ENCODE results near the gene NDUFA11.

Gene NDUFA11

DNA sequence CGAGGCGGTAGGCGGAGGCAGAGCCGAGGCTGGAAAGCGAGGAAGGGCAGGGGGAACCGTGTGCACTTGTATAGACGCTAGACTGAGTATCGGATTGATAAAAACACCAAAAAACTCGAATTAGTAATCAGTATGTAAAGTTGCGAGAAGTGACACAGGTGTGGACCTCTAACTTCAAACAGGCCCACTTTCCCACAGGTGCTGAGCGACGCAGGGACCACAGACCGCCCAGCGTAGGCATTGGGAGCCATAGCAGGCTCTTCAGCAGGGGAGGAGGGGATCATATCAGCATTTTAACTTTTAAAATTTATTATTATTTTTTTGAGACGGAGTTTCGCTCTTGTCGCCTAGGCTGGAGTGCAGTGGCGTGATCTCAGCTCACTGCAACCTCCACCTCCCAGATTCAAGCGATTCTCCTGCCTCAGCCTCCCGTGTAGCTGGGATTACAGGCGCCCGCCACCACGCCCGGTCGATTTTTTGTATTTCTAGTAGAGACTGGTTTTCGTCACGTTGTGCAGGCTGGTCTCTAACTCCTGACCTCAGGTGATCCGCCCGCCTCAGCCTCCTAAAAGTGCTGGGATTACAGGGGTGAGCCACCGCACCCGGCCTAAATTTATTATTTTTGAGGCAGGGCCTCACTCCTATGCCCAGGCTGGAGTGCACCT lies 1.7 kb upstream of the NDUFA11 start:
- Histone ChIP-seq H3K27me3 (ENCODE audit: low read depth, low read length) (no peaks in the 10 kb centered on the region), H3K4me1 (ENCODE audit: control insufficient read depth in 1 of 2, insufficient read depth in 2 of 2, low read length in 2 of 2) (peaks cover 0 to 26% of the 10 kb centered on the region in 2 donors), H3K4me3 (ENCODE audit: low read depth in 1 of 2, low read length in 2 of 2) (peak overlapping the region; percentile 75 to 95), H3K27ac (ENCODE audit: low read length) (peak overlapping the region; percentile 56), H3K9me3 (ENCODE audit: control insufficient read depth in 1 of 2, low read length in 2 of 2) (no peaks in the 10 kb centered on the region), H3K36me3 (ENCODE audit: control insufficient read depth in 1 of 2, insufficient read depth in 2 of 2, low read length in 2 of 2) (peaks cover 0 to 11% of the 10 kb centered on the region in 2 donors)

- peaks cover 0 to 26% of the 10 kb centered on the region in 2 donors for H3K4me1 ChIP-seq (ENCODE audit: control insufficient read depth in 1 of 2, insufficient read depth in 2 of 2, low read length in 2 of 2)
Measured at GRCh38 chr19:5904352-5905113, 943 bp upstream of the NDUFA11 start, which contains the start of gene VMAC. Gene VMAC (plus strand): TSS chr19:5904872. CDS start chr19:5904891, 19 bp downstream.

GRCh38 chr19:5903056-5903623 lies 450 bp downstream of the NDUFA11 start:
- no peaks in the 10 kb centered on the region for H3K27me3 ChIP-seq (ENCODE audit: low read depth, low read length)
- peak overlapping the region; percentile 90 for H3K27ac ChIP-seq (ENCODE audit: low read length)
- no peaks in the 10 kb centered on the region for H3K36me3 ChIP-seq (ENCODE audit: control insufficient read depth in 1 of 2, insufficient read depth in 2 of 2, low read length in 2 of 2)
- peak overlapping the region; percentile 91 to 92 for H3K4me3 ChIP-seq (ENCODE audit: low read depth in 1 of 2, low read length in 2 of 2)
- H3K4me1 ChIP-seq (ENCODE audit: control insufficient read depth in 1 of 2, insufficient read depth in 2 of 2, low read length in 2 of 2), result peaks cover 0 to 26% of the 10 kb centered on the region in 2 donors
- no peaks in the 10 kb centered on the region for H3K9me3 ChIP-seq (ENCODE audit: control insufficient read depth in 1 of 2, low read length in 2 of 2)

More at GRCh38 chr19:5904352-5905113, 943 bp upstream of the NDUFA11 start, which contains the start of gene VMAC:
- no peaks in the 10 kb centered on the region for H3K27me3 ChIP-seq (ENCODE audit: low read depth, low read length)
- H3K36me3 ChIP-seq (ENCODE audit: control insufficient read depth in 1 of 2, insufficient read depth in 2 of 2, low read length in 2 of 2), result peaks cover 0 to 8% of the 10 kb centered on the region in 2 donors
- peak within 1 kb of the TSS; percentile 91 to 95 for H3K4me3 ChIP-seq (ENCODE audit: low read depth in 1 of 2, low read length in 2 of 2)
- peak within 1 kb of the TSS; percentile 90 for H3K27ac ChIP-seq (ENCODE audit: low read length)
- no peaks in the 10 kb centered on the region for H3K9me3 ChIP-seq (ENCODE audit: control insufficient read depth in 1 of 2, low read length in 2 of 2)

DNA sequence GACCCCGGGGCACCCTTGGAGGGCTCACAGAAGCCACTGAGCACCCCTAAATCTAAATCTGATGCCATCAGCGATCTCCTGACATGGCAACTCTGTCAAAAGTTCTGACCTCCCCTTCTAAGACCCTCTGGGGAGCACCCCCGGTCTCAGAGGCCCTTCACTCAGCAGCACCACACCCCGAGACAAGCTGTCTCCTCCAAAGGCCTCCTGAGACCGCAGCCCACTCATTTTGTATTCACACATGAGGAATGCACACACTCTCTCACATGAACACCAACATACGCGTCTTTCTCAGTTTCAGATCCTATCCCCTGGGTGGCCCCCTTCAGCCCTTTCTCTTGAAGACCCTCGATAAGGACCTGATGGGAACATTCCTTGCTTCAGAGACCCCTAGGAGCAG lies 2.6 kb downstream of the NDUFA11 start:
- Histone ChIP-seq H3K27ac (ENCODE audit: low read length) (no peak overlapping the region), H3K4me1 (ENCODE audit: control insufficient read depth in 1 of 2, insufficient read depth in 2 of 2, low read length in 2 of 2) (peaks cover 0 to 17% of the 10 kb centered on the region in 2 donors), H3K4me3 (ENCODE audit: low read depth in 1 of 2, low read length in 2 of 2) (no peak overlapping the region), H3K9me3 (ENCODE audit: control insufficient read depth in 1 of 2, low read length in 2 of 2) (no peaks in the 10 kb centered on the region), H3K27me3 (ENCODE audit: low read depth, low read length) (no peaks in the 10 kb centered on the region), H3K36me3 (ENCODE audit: control insufficient read depth in 1 of 2, insufficient read depth in 2 of 2, low read length in 2 of 2) (peaks cover 0 to 12% of the 10 kb centered on the region in 2 donors)

DNA sequence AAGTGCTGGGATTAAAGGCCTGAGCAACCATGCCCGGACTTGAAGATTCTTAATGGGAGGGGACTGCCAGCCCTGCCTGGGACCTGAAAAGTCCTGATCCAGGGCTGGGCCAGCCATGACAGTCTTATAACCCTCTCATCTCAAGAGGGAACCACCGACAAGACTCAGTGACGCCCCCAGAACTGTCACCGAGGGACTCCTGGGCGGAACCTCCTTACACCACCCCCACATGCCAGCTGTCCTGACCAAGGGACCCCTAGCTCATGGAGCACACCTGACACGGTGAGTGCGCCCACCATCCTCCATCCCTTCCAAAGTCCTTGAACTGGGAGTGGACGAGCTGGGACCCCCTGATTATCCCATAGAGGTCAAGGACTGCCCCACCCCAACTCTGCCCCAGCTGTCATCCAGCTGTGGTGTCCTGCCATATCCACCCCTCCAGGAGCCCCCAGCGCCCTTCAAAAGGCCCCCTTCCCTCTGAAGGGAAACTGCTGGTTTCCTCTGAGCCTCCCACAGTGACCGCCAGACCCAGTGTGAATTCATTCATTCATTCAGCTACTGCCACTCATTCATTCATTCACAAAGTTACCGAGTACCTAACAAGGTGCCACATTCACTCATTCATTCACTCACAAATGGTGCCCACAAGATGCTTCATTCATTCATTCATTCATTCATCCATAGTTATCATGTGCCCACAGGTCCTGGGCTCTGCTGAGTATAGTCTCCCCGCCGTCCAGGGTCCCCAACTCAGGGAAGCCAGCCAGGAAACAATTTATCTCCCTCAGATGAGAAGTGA lies 3.7 kb downstream of the NDUFA11 start:
- peaks cover 9 to 22% of the 10 kb centered on the region in 2 donors for H3K36me3 ChIP-seq (ENCODE audit: control insufficient read depth in 1 of 2, insufficient read depth in 2 of 2, low read length in 2 of 2)
- no peaks in the 10 kb centered on the region for H3K9me3 ChIP-seq (ENCODE audit: control insufficient read depth in 1 of 2, low read length in 2 of 2)
- H3K27me3 ChIP-seq (ENCODE audit: low read depth, low read length), result no peaks in the 10 kb centered on the region
- H3K4me1 ChIP-seq (ENCODE audit: control insufficient read depth in 1 of 2, insufficient read depth in 2 of 2, low read length in 2 of 2), result peaks cover 0 to 12% of the 10 kb centered on the region in 2 donors
- no peak overlapping the region for H3K4me3 ChIP-seq (ENCODE audit: low read depth in 1 of 2, low read length in 2 of 2)
- no peak overlapping the region for H3K27ac ChIP-seq (ENCODE audit: low read length)

DNA sequence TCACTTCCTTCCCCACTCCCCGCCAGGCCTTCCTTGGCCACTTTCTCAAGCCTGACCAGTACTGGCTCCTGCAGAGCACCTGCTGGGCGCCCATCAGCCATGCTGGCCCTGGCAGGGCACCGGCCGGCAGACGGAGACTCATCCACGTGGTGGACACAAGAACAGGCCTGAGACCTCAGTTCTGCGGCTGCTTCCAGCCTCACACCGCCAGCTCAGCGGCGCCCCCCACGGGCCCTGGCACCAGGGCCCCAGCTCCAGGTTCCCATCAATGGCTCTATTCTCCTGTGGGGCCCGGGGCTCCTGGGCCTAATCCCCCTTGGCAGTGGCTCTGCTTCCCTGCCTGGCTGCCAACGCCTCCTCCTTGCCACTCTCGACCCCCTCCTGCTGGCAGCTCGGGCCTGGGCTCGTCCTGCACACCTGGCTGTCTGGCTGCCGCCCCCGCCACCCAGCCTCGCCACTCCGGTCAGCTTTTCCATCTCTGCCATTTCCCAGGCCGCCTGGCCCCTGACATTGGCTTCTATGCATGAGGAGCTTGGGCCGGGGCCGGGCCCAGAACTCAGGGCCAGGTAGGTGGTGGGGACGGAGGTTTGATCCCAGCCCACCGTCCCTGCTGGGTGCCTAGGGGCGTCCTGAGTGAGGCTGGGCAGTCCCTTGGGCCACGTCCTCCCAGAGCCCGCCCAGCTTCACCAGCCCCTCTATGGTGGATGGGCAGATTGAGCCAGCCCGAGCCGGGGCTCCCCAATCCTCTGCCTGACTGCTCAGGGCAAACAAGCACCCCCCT lies 6.2 kb downstream of the NDUFA11 start:
- no peaks in the 10 kb centered on the region for H3K27me3 ChIP-seq (ENCODE audit: low read depth, low read length)
- H3K4me3 ChIP-seq (ENCODE audit: low read depth in 1 of 2, low read length in 2 of 2), result no peak overlapping the region
- H3K27ac ChIP-seq (ENCODE audit: low read length), result no peak overlapping the region
- H3K9me3 ChIP-seq (ENCODE audit: control insufficient read depth in 1 of 2, low read length in 2 of 2), result no peaks in the 10 kb centered on the region
- H3K36me3 ChIP-seq (ENCODE audit: control insufficient read depth in 1 of 2, insufficient read depth in 2 of 2, low read length in 2 of 2), result peaks cover 9 to 27% of the 10 kb centered on the region in 2 donors
- peaks cover 0 to 8% of the 10 kb centered on the region in 2 donors for H3K4me1 ChIP-seq (ENCODE audit: control insufficient read depth in 1 of 2, insufficient read depth in 2 of 2, low read length in 2 of 2)

DNA sequence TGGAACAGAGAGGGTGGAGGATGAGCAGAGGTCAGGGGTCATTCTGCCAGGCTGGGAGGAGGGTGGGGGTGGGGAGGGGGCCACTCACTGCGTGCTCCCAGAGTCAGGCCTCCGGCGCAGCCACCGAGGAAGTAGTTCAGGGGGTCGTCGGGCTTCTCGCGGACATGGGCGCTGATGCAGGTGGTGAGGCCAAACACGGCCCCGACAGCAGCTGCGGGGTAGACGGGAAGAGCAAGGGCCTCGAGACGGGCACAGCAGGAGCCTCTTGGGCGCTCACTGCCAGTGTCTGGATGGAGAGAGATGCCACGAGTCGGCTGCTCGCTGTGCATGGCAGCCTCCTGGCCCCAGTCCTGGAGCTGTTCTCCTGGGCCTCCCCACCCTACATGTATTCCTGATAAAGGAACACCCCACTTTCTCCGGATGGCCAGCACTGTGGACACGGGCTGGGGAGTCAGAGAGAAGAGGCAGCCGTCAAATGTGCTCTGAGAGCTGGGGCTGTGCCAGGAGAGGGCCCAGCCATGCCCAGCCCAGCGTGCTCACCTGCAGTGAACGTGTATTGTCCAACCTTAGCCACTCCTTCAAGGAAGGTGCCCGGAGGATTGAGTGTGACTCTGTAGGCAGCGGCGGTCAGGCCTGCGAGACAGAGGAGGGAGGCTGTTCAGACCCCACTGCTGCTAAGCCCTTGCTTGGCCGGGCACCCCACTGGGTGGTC lies 7.1 kb downstream of the NDUFA11 start:
- no peaks in the 10 kb centered on the region for H3K9me3 ChIP-seq (ENCODE audit: control insufficient read depth in 1 of 2, low read length in 2 of 2)
- H3K27ac ChIP-seq (ENCODE audit: low read length), result no peak overlapping the region
- H3K36me3 ChIP-seq (ENCODE audit: control insufficient read depth in 1 of 2, insufficient read depth in 2 of 2, low read length in 2 of 2), result peaks cover 9 to 27% of the 10 kb centered on the region in 2 donors
- H3K4me1 ChIP-seq (ENCODE audit: control insufficient read depth in 1 of 2, insufficient read depth in 2 of 2, low read length in 2 of 2), result peaks cover 0 to 13% of the 10 kb centered on the region in 2 donors
- peaks cover 4% of the 10 kb centered on the region for H3K27me3 ChIP-seq (ENCODE audit: low read depth, low read length)
- no peak overlapping the region for H3K4me3 ChIP-seq (ENCODE audit: low read depth in 1 of 2, low read length in 2 of 2)

GRCh38 chr19:5895890-5896289 lies 7.7 kb downstream of the NDUFA11 start:
- Histone ChIP-seq H3K4me3 (ENCODE audit: low read depth in 1 of 2, low read length in 2 of 2) (no peak overlapping the region), H3K27ac (ENCODE audit: low read length) (no peak overlapping the region), H3K4me1 (ENCODE audit: control insufficient read depth in 1 of 2, insufficient read depth in 2 of 2, low read length in 2 of 2) (peaks cover 0 to 13% of the 10 kb centered on the region in 2 donors), H3K27me3 (ENCODE audit: low read depth, low read length) (peaks cover 6% of the 10 kb centered on the region), H3K36me3 (ENCODE audit: control insufficient read depth in 1 of 2, insufficient read depth in 2 of 2, low read length in 2 of 2) (peaks cover 9 to 27% of the 10 kb centered on the region in 2 donors), H3K9me3 (ENCODE audit: control insufficient read depth in 1 of 2, low read length in 2 of 2) (no peaks in the 10 kb centered on the region)

GRCh38 chr19:5895409-5895808 lies 8.2 kb downstream of the NDUFA11 start:
- Histone ChIP-seq H3K4me3 (ENCODE audit: low read depth in 1 of 2, low read length in 2 of 2) (no peak overlapping the region), H3K27me3 (ENCODE audit: low read depth, low read length) (peaks cover 6% of the 10 kb centered on the region), H3K27ac (ENCODE audit: low read length) (no peak overlapping the region)

More at GRCh38 chr19:5895409-5895808, 8.2 kb downstream of the NDUFA11 start:
- H3K36me3 ChIP-seq (ENCODE audit: control insufficient read depth in 1 of 2, insufficient read depth in 2 of 2, low read length in 2 of 2), result peaks cover 9 to 27% of the 10 kb centered on the region in 2 donors
- H3K4me1 ChIP-seq (ENCODE audit: control insufficient read depth in 1 of 2, insufficient read depth in 2 of 2, low read length in 2 of 2), result peaks cover 0 to 13% of the 10 kb centered on the region in 2 donors
- no peaks in the 10 kb centered on the region for H3K9me3 ChIP-seq (ENCODE audit: control insufficient read depth in 1 of 2, low read length in 2 of 2)

Data from muscle layer of duodenum (tissue), 2 donors.